GM18867 (cell line): Measurements from ENCODE around the gene MTRFR.
"Not testable (repeated sequence)": the region's sequence is repeated elsewhere in the genome, so short reads cannot be mapped to it uniquely, and the experiment has no call there.

Source experiments
- ATAC-seq: cut with Tn5 transposase; IDR thresholded peaks from one replicate; pipeline ENCODE4 v1.9.1; 2021; ENCODE audit warnings: mild to moderate bottlenecking, moderate library complexity; ENCODE audit not compliant: unreplicated experiment

MTRFR gene

DNA sequence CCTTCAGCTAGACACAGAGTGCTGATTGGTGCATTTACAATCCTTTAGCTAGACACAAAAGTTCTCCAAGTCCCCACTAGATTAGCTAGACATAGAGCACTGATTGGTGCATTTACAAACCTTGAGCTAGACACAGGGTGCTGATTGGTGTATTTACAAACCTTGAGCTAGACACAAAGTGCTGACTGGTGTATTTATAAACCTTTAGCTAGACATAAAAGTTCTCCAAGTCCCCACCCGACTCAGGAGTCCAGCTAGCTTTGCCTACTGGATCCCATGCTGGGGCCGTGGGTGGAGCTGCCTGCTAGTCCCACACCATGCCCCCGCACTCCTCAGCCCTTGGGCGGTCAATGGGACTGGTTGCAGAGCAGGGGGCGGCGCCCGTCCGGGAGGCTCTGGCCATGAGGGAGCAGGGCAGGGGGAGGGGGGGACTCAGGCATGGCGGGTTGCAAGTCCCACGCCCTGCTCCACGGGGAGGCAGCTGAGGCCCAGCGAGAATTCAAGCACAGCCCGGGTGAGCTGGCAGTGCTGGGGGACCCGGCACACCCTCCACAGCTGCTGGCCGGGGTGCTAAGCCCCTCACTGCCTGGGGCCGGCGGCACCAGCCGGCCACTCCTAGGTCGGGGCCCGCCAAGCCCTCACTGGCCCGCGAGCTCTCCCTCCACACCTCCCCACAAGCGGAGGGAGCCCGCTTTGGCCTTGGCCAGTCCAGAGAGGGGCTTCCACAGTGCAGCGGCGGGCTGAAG lies 15.9 kb downstream of the MTRFR start:
- not testable (repeated sequence) for ATAC-seq

- no peak for ATAC-seq
Measured at GRCh38 chr12:123250471-123251383, 17.5 kb downstream of the MTRFR start.

DNA sequence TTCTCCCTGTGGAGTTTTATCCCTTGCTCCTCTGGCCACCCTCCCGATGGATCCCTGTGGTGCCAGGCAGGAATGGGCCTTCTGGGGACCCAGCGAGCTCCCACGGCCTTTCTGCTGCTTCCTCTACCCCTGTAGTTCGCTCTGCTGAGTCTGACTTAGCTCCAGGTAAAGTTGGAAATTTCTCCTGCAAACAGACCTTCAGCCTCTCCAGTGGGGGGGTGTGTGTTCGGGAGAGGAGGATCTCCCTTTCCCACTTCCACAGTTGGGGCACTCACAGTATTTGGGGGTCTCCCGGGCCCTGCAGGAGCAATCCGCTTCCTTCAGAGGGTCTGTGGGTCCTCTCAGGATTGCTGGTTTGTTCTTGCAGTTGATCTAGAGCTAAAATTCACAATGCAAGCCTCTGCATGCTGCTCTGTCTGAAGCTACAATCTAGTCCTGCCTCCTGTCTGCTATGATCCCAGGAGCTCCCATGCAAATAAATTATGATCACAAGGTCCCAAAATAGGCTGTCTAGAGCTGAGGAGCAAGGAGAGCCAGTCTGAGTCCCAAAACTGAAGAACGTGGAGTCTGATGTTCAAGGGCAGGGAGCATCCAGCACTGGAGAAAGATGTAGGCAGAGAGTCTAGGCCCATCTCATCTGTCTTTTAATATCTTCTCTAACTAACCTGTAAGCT lies 18.3 kb downstream of the MTRFR start:
- no peak for ATAC-seq

DNA sequence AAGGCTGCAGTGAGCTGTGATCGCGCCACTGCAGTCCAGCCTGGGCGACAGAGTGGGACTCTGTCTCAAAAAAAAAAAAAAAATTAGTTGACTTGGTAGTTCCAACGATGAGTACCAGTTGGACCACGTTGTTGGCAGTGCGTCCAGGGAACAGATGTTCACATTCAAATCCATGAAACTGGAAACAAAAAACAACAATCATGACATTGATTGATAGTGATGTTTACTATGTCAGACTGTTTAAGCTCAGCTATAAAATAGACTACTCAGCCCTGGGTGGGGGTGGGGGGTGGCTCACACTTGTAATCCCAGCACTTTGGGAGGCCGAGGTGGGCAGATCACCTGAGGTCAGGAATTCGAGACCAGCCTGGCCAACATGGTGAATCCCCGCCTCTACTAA lies 19.1 kb downstream of the MTRFR start:
- not testable (repeated sequence) for ATAC-seq

GRCh38 chr12:123253641-123254459 lies 20.6 kb downstream of the MTRFR start:
- ATAC-seq, result no peak

GRCh38 chr12:123254853-123255446 lies 21.7 kb downstream of the MTRFR start:
- no peak for ATAC-seq

GRCh38 chr12:123258593-123258992 lies 25.4 kb downstream of the MTRFR start:
- ATAC-seq, result no peak

- ATAC-seq, result no peak
Measured at GRCh38 chr12:123260081-123260480, 26.8 kb downstream of the MTRFR start.

DNA sequence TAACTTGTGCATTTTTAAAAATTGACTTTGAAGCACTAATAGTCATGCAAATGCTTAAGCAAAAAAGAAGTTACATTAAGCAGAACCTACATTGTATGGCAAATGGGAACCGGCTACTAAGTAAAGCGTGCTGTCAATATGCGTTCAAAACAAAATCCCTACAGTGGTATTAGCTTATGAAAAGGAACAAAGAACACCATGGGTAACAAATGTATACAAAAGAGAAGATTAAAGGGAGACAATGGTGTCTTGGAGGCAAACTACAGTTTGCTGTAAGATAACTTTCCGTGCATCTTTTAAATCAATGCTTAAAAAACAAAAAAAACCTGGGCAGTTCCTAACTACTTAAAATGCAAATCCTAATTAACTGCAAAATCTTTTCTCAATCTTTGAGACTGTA lies 28.0 kb downstream of the MTRFR start:
- no peak for ATAC-seq

DNA sequence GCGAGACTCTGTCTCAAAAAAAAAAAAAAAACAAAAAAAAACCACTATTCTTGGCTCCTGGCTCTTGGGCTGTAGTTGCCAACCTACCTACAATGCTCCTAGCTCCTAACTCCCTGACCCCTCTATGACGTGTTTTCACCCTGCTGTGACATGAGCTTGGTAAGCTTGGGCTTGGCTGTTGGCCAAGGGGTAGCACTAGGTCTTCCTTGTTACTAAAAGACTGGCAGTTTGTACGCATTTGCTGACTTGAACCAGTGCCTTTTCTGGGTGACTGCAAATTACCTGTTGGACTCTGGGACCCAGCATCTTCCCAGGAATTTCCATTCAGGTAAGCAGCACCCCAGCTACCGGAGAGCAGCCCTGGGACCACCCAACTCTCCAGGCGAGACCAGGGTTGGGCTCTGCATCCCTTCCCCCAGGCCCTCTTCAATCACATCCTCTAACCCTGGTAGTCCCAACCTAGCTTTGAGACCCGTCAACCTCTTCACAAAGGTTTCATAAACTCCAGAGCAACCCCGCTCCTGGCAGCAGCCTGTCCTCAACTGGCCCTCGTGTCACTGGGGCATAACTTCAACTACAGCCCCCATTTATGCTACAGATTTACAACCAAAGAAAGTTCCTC lies 30.1 kb downstream of the MTRFR start:
- ATAC-seq, result no peak

GRCh38 chr12:123264642-123265041 lies 31.4 kb downstream of the MTRFR start:
- no peak for ATAC-seq

DNA sequence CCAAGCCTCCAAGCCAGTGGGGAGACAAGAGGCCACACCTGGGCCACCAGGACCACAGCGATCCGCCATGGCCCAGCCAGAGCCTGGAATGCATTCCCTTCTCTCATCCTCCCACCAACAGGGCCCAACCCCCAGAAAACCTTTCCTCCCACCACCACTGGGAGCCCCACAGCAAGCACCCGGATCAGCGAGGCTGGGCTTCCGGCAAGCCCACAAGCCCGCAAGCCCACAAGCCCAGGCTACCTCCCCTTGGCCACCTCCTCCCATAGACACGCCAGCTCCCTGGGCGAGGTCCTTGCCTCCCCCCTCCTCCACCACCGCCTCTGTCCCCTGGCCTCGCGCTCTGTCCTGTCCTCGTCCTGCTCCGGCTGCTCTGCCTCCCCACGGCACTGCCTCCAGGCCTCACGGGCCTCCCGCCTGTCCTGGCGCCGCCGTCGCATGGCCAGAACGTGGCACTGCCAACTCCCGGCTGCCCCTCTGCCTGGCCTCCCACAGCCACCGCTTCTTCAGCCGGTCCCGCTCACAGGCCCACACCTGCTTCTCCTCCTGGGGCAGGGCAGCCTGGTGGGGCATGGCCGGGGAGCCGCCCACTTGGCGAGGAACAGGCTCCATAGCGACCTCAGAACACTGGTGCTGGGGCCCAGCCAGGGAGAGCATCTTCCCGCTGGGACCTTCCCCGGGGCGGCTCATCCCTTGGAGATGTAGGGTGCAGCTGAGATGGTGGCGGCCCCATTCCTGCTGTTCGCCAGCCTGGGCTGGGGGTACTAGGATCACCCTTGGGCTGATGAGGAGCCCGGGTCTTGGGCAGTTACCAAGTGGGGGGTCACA lies 32.8 kb downstream of the MTRFR start:
- ATAC-seq, result no peak

DNA sequence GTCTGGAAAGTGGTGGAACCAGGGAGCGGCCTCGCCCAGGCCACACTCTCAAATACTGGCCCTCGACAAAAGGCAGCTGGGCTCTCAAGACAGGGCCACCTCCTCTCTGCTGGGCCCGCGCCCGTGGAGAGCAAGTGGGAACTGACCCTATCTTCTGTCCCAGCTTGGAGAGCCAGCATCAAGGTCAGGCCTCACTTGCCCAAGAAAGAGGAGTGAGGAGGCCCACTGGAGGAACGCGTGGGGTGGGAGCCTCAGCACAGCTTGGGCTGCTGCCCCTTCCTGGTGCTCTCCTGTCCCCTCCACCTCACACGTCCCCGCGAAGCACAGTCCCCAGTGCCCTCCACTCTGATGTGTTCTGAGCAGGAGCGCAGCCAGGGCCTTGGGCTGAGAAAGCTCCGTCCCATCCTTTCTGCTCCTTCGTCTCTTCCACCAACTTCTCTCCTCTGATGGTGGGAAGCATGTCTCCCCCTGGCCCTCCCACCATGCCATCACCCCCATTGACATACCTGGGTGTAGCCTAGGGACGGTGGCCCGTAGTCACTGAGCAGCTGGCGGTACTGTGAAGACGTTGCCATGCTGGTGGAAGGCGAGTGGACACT lies 33.5 kb downstream of the MTRFR start:
- ATAC-seq, result no peak

GRCh38 chr12:123267335-123267920 lies 34.2 kb downstream of the MTRFR start:
- no peak for ATAC-seq

DNA sequence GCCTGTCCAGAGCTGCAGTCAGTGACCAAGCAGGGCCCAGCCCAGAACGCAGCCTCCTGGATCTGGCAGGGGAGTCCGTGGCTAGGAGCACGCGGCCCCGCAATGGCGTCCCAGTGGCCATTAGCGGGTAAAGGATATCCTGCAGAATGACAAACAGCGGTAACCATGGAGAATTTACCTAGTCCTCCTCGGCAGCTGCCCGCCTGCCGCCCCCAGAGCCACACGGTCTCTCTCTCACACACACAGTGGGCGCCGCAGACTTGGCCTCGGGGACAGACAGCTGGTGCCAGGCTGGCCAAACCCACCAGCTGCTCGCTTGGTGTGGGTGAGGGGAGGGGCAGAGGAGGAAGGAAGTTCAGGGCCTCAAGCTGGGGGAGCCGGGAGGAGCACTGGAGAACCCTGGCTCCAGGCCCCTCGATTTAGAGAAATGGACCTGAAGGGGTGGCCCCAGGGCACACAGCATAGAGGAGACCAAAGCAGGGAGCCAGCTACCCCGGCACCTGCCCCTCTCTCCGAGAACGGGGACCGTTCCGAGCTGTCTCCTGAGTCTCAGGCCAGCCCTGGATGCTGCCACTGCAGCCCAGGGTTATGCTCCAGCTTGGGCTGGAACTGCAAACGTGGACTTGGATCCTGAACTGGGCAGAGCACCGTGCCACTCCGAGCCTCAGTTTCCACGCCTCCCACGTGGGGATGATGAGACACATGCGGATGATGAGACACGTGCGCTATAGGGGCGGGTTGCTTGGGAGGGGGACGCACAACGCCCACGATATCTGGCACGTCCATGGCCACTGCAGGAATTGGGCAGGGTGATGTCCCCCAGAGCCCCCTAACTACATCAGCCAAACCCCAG lies 35.0 kb downstream of the MTRFR start:
- no peak for ATAC-seq

GRCh38 chr12:123268850-123269249 lies 35.6 kb downstream of the MTRFR start:
- ATAC-seq, result no peak

DNA sequence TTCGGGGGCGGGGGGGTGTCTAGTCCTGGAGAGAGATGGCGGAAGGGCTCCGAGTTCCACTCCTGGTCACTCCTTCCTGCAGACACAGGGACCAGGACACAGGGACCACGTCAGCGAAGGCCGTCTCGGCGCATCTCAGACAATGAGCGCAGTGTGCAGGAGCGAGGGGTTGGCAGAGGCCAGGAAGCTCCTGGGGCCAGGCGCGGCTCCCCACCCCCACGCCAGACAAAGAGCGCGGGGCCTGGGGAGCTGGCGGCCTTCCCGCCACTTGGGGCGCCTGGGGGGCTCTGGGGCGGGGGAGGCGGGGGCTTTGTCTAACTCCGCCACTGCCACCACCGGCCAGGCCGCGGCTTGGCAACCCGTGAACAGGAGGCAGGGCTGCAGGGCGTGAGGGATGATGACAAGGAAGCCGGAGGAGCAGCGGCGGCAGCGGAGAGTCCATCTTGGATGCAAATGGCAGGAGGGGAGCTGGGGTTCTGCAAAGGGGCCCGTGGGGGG lies 36.2 kb downstream of the MTRFR start:
- ATAC-seq, result no peak
